ENCODE results near the gene RNF220.
"Not testable (repeated sequence)": the region's sequence is repeated elsewhere in the genome, so short reads cannot be mapped to it uniquely, and the experiment has no call there.

RNF220 gene

GRCh38 chr1:44684525-44684924 lies 279.5 kb downstream of the RNF220 start:
- no peak for DNase-seq

GRCh38 chr1:44685218-44685617 lies 280.2 kb downstream of the RNF220 start:
- no peak for DNase-seq

- no peak for DNase-seq
Measured at GRCh38 chr1:44685881-44686280, 280.8 kb downstream of the RNF220 start.

- DNase-seq, result no peak
Measured at GRCh38 chr1:44688760-44689446, 283.8 kb downstream of the RNF220 start.

GRCh38 chr1:44689447-44689765 lies 284.4 kb downstream of the RNF220 start:
- no peak for DNase-seq

- DNase-seq, result no peak
Measured at GRCh38 chr1:44693159-44693558, 288.1 kb downstream of the RNF220 start.

- no peak for DNase-seq
Measured at GRCh38 chr1:44693900-44694299, 288.8 kb downstream of the RNF220 start.

DNA sequence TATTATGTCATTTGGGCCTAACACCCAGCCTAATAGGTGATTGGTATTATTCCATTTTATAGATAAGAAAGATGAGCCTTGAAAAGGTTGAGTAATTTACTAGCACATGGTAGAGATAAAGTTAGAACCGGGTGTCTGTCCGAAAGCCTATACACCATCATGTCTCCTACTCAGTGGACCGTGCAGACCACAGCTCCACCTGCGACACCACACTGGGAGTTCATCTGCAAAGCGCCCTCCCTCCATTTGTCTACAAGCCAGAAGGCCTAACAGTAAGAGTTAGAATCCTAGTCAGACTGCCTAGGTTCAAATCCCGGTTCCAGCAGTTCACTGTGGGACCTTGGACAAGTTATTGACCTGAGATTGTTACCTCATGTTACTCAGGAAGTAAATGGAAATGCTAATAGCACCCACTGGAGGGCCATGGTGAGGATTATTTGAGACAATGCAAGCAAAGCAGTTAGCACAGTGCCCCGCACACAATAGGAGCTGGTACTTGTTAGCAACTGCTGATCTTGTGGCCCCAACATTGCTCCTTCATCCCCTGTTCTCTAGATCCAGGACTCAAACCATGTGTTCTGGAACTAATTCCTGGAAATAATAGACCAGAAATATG lies 289.9 kb downstream of the RNF220 start:
- no peak for DNase-seq

DNA sequence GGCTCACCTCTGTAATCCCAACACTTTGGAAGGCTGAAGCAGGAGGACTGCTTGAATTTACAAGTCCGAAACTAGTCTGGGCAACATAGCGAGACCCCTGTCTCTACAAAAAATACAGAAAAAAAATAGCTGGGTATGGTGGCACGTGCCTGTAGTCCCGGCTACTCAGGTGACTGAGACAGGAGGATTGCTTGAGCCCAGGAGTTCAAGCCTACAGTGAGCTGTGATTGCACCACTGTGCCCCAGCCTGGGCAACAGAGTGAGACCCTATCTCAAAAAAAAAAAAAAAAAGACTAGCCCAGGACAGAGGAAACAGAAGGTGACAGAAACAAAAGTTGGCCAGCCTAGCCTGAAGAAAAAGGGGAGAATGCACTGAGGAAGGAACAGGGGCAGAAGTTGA lies 290.6 kb downstream of the RNF220 start:
- no peak for DNase-seq

GRCh38 chr1:44696101-44696500 lies 291.0 kb downstream of the RNF220 start:
- DNase-seq, result no peak

- no peak for DNase-seq
Measured at GRCh38 chr1:44696789-44697345, 291.8 kb downstream of the RNF220 start.

- DNase-seq, result no peak
Measured at GRCh38 chr1:44698138-44698537, 293.1 kb downstream of the RNF220 start.

DNA sequence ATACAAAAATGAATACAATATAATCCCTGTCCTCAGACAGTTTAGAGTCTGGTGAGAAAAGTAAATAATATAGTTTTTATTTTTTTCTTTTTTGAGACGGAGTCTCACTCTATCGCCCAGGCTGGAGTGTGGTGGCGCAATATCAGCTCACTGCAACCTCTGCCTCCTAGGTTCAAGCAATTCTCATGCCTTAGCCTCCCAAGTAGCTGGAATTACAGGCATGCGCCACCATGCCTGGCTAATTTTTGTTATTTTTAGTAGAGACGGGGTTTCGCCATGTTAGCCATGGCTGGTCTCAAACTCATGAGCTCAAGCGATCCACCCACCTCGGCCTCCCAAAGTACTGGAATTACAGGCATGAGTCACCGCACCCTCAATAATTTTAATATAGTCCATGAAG lies 294.3 kb downstream of the RNF220 start:
- DNase-seq, result not testable (repeated sequence)

GRCh38 chr1:44700573-44700972 lies 295.5 kb downstream of the RNF220 start:
- no peak for DNase-seq

DNA sequence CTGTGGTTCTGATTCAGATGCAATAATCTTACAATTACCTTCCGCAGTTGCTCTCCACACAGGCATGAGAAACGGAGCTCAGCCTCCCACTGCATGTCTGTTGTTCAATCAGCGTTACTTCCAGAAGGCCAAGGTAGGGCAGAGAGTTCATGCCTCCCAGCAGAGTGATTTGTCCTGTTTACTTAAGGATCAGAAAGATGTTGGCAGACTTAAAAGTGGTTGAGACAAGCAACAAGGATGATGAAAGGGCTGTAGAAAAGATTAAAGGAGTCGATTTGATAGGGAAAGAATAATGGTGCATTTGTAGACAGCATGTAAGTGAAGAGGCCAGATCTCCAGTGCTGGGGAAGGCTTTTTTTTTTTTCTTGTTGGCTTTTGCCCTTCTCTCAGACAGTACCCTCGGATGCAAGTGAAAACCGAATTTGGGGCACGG lies 296.1 kb downstream of the RNF220 start:
- no peak for DNase-seq
